Skeletal muscle tissue (tissue), 4 donors: Measurements from ENCODE around the gene STRAP. TPM values are rescaled to one million over a fixed set of nuclear protein-coding genes. Genes with fewer than 3 reads are reported as not detected.
A peak's percentile ranks its signal among the peaks of the same experiment; 100 is the strongest.

Experiments
- H3K27ac ChIP-seq: one replicate; pipeline ENCODE4 v1.7.0; 2013; ENCODE audit warnings: mild to moderate bottlenecking, low read depth, low read length, inconsistent platforms
- H3K27me3 ChIP-seq, 3 donors: one replicate each; pipeline ENCODE4 v1.7.0; 2013; ENCODE audit warnings: low read length in 3 of 3; ENCODE audit not compliant: control insufficient read depth in 3 of 3, insufficient read depth in 3 of 3
- H3K36me3 ChIP-seq, 3 donors: one replicate each; pipeline ENCODE4 v1.7.0; 2013; ENCODE audit warnings: low read length in 3 of 3; ENCODE audit not compliant: control insufficient read depth in 3 of 3, insufficient read depth in 3 of 3
- H3K4me1 ChIP-seq, 3 donors: one replicate each; pipeline ENCODE4 v1.7.0; 2013; ENCODE audit warnings: low read length in 3 of 3, mild to moderate bottlenecking in 3 of 3; ENCODE audit not compliant: control insufficient read depth in 3 of 3, insufficient read depth in 3 of 3
- H3K4me3 ChIP-seq, 3 donors: one replicate each; pipeline ENCODE4 v1.7.0; 2013; ENCODE audit warnings: low read length in 3 of 3
- H3K9ac ChIP-seq, 3 donors: one replicate each; pipeline ENCODE4 v1.7.0; 2013; ENCODE audit warnings: low read length in 3 of 3, mild to moderate bottlenecking in 3 of 3, moderate library complexity in 2 of 3, low read depth in 1 of 3
- H3K9me3 ChIP-seq, 3 donors: one replicate each; pipeline ENCODE4 v1.7.0; 2013; ENCODE audit warnings: low read length in 3 of 3; ENCODE audit not compliant: control insufficient read depth in 3 of 3
- total RNA-seq: library from RNA; depleted of rRNA; stranded (reverse); fragments of >200 nt; gene quantifications from one replicate; pipeline ENCODE4 v1.2.3, GENCODE V29; 2014
- donor health status: Osteomylitis.

The STRAP gene
- 75.7 TPM for total RNA-seq

- peaks cover 0 to 5% (median 3%) of the 10 kb centered on the region in 3 donors for H3K36me3 ChIP-seq
- peaks cover 13 to 19% (median 16%) of the 10 kb centered on the region in 3 donors for H3K4me1 ChIP-seq
- no peaks in the 10 kb centered on the region for H3K9me3 ChIP-seq
- peak within 1 kb of the TSS; percentile 96 for H3K27ac ChIP-seq
- H3K27me3 ChIP-seq: no peaks in the 10 kb centered on the region
- peak within 1 kb of the TSS; percentile 83 to 93 (median 91) for H3K9ac ChIP-seq
- H3K4me3 ChIP-seq: peak within 1 kb of the TSS; percentile 75 to 94 (median 91)
Observed at GRCh38 chr12:15882118-15882971, at the start of gene STRAP. Gene STRAP, plus strand, starts transcription at chr12:15882387. Its CDS starts 321 bp downstream, at chr12:15882708.

- H3K4me1 ChIP-seq: peaks cover 0 to 5% (median 5%) of the 10 kb centered on the region in 3 donors
- no peak overlapping the region for H3K9ac ChIP-seq
- H3K36me3 ChIP-seq: no peaks in the 10 kb centered on the region
- H3K4me3 ChIP-seq: no peak overlapping the region
- H3K9me3 ChIP-seq: no peaks in the 10 kb centered on the region
- H3K27ac ChIP-seq: no peak overlapping the region
- H3K27me3 ChIP-seq: no peaks in the 10 kb centered on the region
Observed at GRCh38 chr12:15834575-15834974, 47.6 kb upstream of the STRAP start.

GRCh38 chr12:15837141-15837790 is 44.9 kb upstream of the STRAP start:
- H3K4me3 ChIP-seq: no peak overlapping the region
- H3K9me3 ChIP-seq: no peaks in the 10 kb centered on the region
- H3K27ac ChIP-seq: peak overlapping the region; percentile 37
- no peak overlapping the region for H3K9ac ChIP-seq
- H3K4me1 ChIP-seq: peaks cover 0 to 5% (median 5%) of the 10 kb centered on the region in 3 donors
- no peaks in the 10 kb centered on the region for H3K36me3 ChIP-seq
- no peaks in the 10 kb centered on the region for H3K27me3 ChIP-seq

GRCh38 chr12:15839041-15839440 is 43.1 kb upstream of the STRAP start:
- Histone ChIP-seq H3K9me3 (no peaks in the 10 kb centered on the region), H3K9ac (no peak overlapping the region), H3K4me3 (no peak overlapping the region), H3K27ac (no peak overlapping the region), H3K27me3 (no peaks in the 10 kb centered on the region), H3K36me3 (no peaks in the 10 kb centered on the region), H3K4me1 (peaks cover 0 to 5% (median 5%) of the 10 kb centered on the region in 3 donors)

- Histone ChIP-seq H3K27me3 (no peaks in the 10 kb centered on the region), H3K4me3 (no peak overlapping the region), H3K36me3 (no peaks in the 10 kb centered on the region), H3K9ac (no peak overlapping the region), H3K27ac (no peak overlapping the region), H3K4me1 (peaks cover 0 to 5% (median 5%) of the 10 kb centered on the region in 3 donors), H3K9me3 (no peaks in the 10 kb centered on the region)
Observed at GRCh38 chr12:15839682-15840081, 42.5 kb upstream of the STRAP start.

- H3K36me3 ChIP-seq: no peaks in the 10 kb centered on the region
- no peak overlapping the region for H3K27ac ChIP-seq
- no peak overlapping the region for H3K4me3 ChIP-seq
- peaks cover 2 to 5% (median 5%) of the 10 kb centered on the region in 3 donors for H3K4me1 ChIP-seq
- H3K9ac ChIP-seq: no peak overlapping the region
- H3K27me3 ChIP-seq: no peaks in the 10 kb centered on the region
- no peaks in the 10 kb centered on the region for H3K9me3 ChIP-seq
Observed at GRCh38 chr12:15842108-15842507, 40.1 kb upstream of the STRAP start.

- H3K27ac ChIP-seq: peak overlapping the region; percentile 32
- H3K9ac ChIP-seq: no peak overlapping the region
- H3K4me1 ChIP-seq: peaks cover 0 to 4% (median 2%) of the 10 kb centered on the region in 3 donors
- no peaks in the 10 kb centered on the region for H3K36me3 ChIP-seq
- H3K9me3 ChIP-seq: no peaks in the 10 kb centered on the region
- H3K4me3 ChIP-seq: no peak overlapping the region
- H3K27me3 ChIP-seq: no peaks in the 10 kb centered on the region
Observed at GRCh38 chr12:15846887-15847286, 35.3 kb upstream of the STRAP start.

GRCh38 chr12:15848606-15849005 is 33.6 kb upstream of the STRAP start:
- Histone ChIP-seq H3K27ac (no peak overlapping the region), H3K36me3 (no peaks in the 10 kb centered on the region), H3K4me3 (no peak overlapping the region), H3K9me3 (no peaks in the 10 kb centered on the region), H3K9ac (no peak overlapping the region), H3K27me3 (no peaks in the 10 kb centered on the region), H3K4me1 (peaks cover 0 to 4% (median 2%) of the 10 kb centered on the region in 3 donors)

GRCh38 chr12:15851045-15851620 is 31.1 kb upstream of the STRAP start:
- no peaks in the 10 kb centered on the region for H3K36me3 ChIP-seq
- peaks cover 0 to 4% (median 0%) of the 10 kb centered on the region in 3 donors for H3K4me1 ChIP-seq
- no peaks in the 10 kb centered on the region for H3K9me3 ChIP-seq
- no peaks in the 10 kb centered on the region for H3K27me3 ChIP-seq
- no peak overlapping the region for H3K9ac ChIP-seq
- no peak overlapping the region for H3K27ac ChIP-seq
- H3K4me3 ChIP-seq: no peak overlapping the region

- H3K27ac ChIP-seq: no peak overlapping the region
- H3K36me3 ChIP-seq: no peaks in the 10 kb centered on the region
- peaks cover 0 to 4% (median 0%) of the 10 kb centered on the region in 3 donors for H3K4me1 ChIP-seq
Observed at GRCh38 chr12:15851919-15852318, 30.3 kb upstream of the STRAP start.

More at GRCh38 chr12:15851919-15852318, 30.3 kb upstream of the STRAP start:
- no peak overlapping the region for H3K4me3 ChIP-seq
- no peaks in the 10 kb centered on the region for H3K27me3 ChIP-seq
- no peak overlapping the region for H3K9ac ChIP-seq
- H3K9me3 ChIP-seq: no peaks in the 10 kb centered on the region
